Endothelial cell of umbilical vein (primary cell): ENCODE measurements around the gene RAMP1.

Experiments
- POLR2A ChIP-seq: IDR thresholded peaks from 2 replicates; pipeline ENCODE4 v1.6.1; 2012; ENCODE audit warnings: low read depth, mild to moderate bottlenecking, control low read depth, low read length
- TF ChIP-seq, protein P1 (sequence below): IDR thresholded peaks from 2 replicates; pipeline ENCODE4 v1.6.1; 2011; ENCODE audit not compliant: insufficient read depth, insufficient read length

DNA sequence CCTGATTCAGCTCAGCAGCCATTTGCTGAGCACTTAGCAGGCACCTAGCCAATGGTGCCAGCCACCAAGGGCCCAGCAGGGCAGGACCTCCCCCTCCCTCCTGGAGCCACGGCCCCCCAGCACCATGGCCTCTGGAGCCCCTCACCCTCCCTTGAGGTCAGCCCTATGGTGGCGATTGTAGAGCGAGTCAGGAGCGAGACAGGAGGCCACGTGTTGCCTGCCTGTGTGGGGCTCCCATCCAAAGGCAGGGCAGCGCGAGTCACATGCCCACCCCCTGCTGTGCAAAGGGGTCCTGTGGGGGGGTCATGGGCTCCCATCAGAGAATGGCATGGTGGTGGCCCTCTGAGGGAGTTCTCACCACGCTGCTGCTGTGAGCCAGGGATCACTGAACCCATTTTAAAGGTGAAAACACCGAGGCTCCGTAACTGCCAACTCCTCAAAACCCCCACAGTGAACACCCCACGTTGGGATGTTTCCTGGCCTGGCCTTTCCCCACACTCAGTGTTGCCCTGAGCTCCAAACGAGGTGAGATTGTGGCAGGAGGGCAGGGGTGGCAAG lies 35.6 kb downstream of the RAMP1 start:
- TF ChIP-seq, protein P1, sequence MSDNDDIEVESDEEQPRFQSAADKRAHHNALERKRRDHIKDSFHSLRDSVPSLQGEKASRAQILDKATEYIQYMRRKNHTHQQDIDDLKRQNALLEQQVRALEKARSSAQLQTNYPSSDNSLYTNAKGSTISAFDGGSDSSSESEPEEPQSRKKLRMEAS, result no peak
- TF ChIP-seq POLR2A, result no peak
